ENCODE results near the gene TBL1Y.
"Not testable (repeated sequence)": the region's sequence is repeated elsewhere in the genome, so short reads cannot be mapped to it uniquely, and the experiment has no call there.

TBL1Y gene

DNA sequence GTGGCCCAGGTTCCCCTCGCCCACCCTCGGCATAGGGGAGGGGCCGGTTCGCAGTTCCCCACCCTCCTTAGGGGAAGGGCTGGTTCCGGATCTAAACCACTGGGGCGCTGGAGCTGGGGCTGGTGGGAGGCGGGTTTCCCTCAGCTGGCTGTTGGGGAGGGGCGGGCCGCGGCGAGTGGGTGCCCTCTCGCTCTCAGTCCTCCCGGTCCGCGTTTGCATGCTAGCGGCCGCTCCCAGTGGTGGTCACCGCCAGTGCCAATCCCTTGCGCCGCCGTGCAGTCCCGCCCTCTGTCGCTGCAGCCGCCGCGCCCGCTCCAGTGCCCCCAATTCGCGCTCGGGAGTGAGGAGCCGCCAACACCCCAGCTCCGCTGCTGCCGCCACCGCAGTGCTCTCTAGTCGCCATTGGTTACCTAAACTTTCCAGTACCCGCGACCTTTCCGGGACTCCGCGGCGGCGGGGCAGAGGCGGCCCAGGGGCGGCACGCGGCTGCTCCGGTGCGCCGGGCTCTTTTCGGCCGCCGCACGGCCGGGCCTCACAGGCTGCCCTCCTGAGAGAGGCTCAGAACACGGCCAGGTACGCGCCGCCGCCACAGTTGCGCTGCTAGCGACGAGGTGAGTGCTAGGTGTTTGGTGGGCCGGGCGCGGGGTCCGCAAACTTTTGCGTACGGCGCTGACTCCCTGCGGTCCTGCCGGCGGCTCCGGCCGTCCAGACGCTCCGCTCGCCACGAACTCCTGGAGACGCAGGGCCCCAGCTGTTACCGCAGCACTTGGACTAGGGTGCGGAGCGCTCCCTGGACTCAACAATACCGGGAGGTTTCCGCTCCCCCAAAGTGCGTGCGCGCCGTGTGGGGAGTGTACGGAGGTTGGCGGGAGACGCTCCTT, at the start of gene TBL1Y:
TBL1Y (plus strand) TSS at position 326 of the 881 bp plus-strand sequence. CDS start 114,388 bp downstream, outside the sequence.
- peak; percentile 77 for DNase-seq

DNA sequence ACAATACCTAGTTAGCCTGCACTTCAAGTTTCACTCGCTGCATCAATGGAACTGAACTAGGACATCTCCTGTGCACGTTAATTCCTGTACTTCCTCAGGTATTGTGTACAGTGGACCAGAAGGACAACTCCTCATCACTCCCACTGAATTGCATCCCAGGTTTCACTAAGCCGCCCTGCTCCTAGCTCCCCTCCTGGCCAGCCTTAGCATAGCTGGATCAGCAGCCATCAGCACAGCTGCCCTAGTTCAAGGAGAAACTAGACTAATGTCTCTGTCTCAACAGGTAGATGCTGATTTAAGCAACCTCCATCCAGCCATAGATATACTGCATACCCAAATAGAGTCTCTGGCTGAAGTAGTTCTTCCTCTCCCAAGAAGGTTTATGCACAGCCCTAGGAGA, 16.0 kb upstream of the TBL1Y start:
- DNase-seq = no peak

DNA sequence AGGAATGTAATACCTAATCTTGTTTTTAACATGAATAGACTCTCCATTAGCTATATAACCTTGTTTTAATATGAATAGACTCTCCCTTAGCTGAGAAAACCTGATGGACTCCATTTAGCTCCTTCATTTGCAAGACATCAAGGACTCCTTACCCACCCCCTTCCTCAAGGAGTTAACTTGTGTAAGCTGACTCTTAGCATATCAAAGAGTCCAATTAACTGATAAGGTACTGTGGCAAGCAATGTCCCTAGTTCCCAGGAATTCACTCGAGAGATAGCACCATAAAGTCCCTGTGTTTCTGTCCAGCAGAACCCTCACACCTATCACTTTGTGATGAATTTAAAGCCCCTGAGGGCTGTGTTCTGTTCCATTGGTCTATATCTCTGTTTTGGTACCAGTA, 15.3 kb upstream of the TBL1Y start:
- no peak for DNase-seq

DNA sequence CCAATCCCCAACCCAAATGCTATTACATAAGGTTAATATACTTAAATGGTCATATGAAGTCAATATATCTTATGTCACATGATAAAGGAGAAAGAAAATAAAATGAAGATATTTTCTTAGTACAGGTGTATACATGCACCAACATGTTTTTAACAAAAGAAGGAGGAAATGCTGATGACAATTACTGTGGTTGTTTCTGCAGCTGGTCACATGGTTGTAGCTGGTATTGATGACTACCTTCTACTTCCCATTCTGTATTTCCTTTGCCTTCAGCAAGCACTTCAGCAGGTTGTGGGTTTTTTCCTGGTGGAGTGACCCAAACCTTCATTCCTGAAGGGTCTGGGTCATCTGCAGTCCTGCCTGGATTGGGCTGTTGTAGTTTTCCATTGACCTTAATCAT, 8.4 kb upstream of the TBL1Y start:
- not testable (repeated sequence) for DNase-seq

DNA sequence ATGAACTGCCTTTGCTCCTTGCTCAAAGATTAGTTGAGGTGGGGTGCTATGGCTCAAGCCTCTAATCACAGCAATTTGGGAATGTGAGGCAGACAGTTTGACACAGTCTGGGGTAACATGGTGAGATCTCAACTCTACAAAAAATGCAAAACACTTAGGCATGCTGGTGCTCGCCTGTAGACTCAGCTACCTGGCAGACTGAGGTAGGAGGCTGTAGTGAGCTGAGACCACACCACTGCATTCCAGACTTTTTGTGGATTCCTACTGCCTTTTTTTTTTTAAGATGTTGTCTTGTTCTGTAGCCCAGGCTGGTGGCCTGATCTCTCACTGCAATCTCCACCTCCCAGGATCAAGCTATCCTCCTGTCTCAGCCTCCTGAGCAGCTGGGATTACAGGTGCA, 2.9 kb upstream of the TBL1Y start:
- DNase-seq = no peak

DNA sequence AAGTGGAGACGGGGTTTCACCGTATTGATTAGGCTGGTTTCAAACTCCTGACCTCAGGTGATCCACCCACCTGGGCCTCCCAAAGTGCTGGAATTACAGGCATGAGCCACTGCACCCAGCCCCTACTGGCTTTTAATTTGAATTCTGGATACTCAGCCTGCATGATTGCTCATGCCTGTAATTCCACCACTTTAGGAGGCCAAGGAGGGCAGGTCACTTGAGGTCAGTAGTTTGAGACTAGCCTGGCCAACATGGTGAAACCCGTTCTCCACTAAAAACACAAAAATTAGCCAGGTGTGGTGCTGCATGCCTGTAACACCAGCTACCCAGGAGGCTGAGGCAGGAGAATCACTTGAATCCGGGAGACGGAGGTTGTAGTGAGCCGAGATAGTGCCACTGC, 2.5 kb upstream of the TBL1Y start:
- DNase-seq = peak; percentile 23

DNA sequence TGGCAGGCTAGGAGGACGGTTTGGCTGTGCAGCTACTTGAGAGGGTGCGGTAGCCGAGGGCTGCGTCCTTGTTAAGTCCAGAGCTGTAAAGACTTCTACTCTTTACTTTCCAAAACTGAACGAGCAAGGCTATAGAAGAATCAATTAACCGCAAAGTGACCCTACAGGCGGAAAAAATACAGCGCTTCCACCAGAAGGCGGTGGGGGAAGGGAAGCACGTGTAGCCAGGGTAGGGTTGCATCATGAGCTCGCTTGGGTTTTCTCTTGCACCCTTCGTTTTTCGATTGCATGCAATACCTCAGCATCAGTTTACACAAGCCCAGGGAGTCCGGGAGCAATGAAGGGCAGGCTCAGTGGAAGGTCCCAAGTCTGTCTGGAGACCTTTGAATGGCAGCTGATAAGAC, 1.4 kb upstream of the TBL1Y start:
- DNase-seq = peak; percentile 84

DNA sequence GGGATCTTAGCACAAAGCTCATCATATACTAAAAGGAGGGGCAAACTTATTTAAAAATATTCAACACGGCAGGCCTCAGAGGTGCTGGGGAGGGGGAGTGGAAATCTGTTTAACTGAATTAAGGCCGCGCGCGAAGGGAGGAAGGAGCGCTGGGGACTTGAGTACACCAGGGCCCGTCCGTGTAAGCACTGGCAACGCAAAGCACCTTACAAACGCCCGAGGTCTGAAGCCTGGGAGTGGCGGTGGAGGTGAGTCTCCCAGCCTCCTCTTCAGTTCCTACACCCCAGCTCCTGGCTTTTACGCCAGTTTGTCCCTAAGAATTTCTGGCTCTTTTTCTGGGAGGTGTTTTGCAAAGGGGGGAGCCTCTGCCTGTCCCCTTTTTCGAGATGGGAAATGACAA, 641 bp upstream of the TBL1Y start:
- DNase-seq = peak; percentile 41

DNA sequence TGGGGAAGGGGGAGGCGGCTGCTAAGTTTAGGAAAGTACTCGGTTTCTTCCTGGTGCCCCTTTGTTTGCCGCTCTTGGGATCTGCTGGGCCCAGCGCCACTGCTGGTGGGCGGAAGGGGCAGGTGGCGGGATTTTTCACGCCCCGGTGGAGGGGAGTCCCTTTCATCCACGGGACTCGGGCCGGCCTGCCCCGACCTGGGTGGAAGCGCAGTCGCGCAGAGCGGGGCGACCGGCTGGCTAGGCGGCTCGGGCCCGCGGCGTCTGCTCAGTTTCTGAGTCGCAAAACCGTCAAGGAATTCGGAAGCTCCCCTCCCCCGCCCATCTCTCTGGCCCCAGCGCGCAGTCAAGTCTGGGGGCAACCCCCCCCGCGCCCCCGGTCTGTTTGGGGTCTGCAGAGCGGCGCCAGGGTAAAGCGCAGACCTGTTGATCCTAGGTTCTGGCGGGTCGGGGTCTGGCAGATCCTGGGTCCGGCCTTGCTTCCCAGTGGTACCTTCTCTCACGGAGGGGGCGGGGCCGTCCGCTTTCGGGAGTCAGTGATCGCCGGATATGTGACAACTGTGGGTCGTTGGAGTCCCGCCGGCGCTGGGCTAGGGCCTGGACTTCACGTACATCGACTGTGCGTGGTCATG, 870 bp downstream of the TBL1Y start, which contains the start of gene AMELY:
AMELY (minus strand) TSS at position 500 of the 629 bp plus-strand sequence. CDS start 39,144 bp downstream, outside the sequence.
- DNase-seq = peak; percentile 53

DNA sequence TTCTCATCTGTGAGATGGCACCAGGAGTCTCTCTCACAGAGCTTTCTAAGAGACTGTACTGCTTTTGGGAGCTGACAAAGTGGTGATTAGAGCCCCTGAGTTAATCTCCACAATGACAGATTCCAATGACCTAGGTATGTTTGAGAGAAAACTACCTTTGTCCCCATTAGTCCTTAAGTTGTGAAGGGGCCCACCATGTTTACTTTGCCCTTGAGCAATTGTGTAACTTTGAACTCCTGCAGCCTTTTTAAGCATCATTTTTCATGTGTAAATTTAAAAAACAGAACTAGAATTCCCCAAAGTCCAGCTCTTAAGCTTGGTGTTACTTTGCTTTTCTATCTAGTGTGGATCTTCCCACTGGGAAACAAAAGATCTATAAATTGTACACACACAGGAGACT, 2.9 kb downstream of the TBL1Y start:
- no peak for DNase-seq

DNA sequence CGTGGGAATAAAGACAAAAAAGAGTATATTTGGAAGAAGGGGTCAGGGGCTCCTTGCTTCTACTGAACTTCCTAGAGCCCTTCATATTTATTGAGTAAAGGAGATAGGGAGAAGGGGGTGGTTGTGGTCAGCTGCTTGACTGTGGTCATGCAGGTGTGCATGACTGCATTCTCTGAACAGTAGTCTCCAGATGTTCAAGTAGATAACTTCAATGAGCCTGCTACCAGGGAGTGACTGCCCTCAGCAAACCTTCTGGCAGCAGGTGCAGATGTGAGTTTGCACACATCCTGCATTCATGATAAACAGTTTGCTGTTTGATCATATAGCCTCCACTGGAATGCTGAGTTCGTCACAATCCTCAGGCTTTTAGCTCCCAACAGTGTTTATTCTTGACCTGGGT, 10.6 kb downstream of the TBL1Y start:
- DNase-seq = no peak

DNA sequence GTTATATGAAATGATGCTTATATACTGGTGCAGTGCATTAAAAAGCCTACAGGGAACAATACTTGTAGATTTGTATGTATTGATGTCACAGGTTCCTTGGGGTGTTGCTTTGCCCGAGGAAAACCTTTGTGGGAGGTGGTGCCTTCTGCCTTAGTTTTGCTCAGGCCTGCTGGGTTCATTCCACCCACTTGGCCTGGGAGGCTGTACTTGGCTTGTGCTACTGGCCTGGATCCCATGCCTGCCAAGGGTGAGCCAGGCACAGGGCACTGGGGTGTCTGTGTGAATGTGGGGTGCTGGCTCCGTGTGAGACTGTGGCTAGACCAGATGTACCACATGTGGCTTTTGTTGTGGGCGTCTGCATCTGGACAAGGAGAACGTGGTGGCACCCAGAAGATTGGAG, 17.8 kb downstream of the TBL1Y start:
- DNase-seq = no peak

DNA sequence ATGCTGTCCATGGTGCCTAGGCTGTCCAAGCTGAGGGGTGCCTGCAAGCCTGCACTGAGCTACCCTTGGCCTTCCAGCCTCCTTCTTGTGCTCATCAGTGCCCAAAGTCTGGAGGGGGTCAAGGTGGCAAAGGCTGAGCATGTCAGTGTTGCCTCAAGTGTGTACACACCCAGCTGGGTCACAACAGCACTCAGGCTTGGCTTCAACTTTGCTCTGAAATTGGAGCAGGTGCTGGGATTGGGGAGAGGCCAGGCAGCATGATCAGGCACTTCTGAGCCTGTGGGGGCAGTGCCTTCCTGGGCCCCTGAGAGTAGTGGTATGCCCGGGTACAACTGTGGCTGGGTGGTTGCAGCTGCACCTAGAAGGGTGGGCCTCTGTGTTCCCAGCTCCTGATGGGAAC, 18.7 kb downstream of the TBL1Y start:
- DNase-seq = no peak

DNA sequence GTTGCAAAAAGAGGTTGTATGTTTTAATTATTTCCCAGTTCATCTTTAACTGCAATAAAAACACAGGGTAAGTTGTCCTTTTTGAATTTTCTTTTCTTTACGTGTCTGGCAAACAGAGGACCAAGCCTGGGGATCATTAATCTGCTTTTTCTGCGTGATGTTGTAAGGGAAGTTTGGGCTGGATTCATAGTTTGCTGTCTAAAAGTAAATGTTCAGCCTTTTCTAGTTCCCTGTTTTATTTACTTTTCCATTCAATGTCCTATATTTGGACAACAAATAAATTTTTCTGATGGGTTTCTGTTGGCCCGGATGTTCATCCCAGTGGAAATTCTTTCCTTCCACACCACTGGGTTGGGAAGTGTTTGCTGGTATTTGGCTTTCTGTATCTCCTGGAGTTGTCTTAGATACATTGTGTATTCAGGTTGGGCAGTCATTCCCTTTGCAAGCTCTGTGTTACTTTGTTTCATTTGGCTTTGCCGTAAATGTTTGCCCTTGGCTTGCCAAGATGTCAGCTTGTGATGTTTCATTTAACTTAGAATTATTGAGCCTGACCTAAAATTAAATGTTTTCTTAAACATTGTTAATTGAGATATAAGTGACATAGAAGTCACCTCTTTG, 21.4 kb downstream of the TBL1Y start:
- DNase-seq = no peak

DNA sequence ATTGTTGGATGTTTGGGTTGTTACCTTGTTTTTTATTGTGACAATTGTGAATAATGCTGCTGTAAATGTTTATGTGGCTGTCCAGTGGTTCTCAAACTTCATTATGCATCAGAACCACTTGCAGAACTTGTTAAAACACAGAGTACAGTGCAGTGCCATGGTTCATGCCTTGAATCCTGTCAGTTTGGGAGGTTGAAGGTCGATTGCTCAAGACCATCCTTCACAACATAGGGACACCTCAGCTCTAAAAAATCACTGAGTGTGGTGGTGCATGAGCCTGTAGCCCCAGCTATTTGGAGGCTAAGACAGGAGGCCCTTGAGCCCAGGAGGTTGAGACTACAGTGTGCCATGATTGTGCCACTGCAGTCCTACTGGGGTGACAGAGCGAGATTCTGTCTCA, 25.0 kb downstream of the TBL1Y start:
- DNase-seq = no peak

DNA sequence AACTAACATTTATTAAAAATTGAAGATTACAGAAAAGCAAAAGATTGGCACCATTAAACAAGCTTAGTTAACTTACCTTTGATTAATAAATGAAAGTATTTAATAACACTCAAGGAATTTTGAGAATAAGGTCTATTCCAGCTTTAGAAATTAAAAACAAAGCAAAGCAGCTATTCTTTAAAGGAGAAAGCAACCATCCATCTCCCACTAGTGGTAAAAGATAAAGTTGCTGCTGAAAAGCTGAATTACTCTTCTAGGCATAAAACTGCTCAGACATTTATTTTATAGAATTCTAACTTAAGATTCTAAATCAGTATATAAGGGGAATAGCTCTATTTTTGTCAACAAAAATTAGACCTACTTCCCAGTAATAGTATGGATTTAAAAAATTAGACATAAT, 37.2 kb downstream of the TBL1Y start:
- peak; percentile 8 for DNase-seq

DNA sequence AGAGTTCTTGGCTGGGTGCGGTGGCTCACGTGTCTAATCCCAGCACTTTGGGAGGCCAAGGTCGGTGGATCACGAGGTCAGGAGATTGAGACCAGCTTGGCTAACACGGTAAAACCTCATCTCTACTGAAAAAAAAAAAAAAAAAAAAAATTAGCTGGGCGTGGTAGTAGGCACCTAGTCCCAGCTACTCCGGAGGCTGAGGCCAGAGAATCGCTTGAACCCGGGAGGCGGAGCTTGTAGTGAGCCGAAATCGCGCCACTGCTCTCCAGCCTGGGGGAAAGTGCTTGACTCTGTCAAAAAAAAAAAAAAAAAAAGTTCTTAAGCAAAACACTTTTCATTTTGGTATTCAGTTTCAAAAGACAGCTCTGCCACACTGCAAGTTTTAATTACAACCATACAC, 37.9 kb downstream of the TBL1Y start:
- DNase-seq = no peak

DNA sequence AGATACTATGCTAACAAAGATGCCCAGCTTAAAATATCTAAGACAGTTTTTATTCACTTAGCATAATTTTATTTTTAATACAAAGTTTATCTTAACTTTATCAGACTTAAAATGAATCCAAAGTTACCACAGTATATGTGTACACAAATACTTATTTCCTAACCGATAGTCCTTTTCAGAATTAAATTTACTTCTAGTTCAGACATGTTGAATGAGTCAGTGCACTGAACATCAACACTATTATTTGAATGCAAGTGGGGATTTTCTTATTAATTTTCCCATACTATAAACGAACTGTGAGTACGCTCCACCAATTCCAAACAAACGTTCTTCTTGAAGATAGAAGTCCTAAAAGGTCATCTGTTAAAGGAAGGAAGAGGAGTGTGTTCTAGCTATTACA, 39.5 kb downstream of the TBL1Y start:
- no peak for DNase-seq

DNA sequence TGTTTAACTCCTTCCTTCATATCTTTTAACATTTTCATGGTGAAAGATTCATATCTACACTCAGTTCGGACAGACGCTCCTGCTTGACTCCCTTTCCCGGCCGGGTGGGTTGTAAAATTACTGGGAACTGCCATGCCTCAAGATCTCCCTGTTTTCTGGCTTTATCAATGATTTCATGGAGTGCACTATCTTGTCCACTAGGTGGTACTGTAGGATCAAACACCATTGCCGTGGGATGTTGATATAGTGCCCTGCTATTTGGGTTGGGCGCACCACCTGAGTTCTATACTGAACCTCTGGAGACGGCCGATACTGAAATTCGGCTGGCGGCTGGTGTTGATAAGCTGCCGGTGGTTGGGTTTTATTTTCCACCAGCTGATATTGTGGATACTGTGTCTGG, 54.2 kb downstream of the TBL1Y start:
- peak; percentile 70 for DNase-seq

DNA sequence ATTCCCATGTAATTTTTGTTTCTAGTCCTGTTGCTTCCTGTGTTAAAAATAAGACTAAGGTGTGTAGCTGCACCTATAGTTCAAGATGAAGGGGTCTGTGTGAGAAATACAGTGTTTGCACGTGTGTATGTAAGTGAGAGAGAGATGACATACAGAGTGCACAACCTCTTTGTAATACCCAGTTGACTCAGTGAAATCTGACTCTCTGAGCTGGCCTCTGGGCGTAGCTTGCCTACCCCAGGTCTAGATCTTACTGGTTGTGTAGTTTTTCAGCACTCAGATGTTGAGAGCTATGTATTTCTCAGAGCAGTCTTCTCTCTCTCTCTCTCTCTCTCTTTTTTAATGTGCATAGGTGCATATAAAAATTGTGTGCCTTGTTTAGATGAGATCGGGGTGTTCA, 56.0 kb downstream of the TBL1Y start:
- DNase-seq = no peak

DNA sequence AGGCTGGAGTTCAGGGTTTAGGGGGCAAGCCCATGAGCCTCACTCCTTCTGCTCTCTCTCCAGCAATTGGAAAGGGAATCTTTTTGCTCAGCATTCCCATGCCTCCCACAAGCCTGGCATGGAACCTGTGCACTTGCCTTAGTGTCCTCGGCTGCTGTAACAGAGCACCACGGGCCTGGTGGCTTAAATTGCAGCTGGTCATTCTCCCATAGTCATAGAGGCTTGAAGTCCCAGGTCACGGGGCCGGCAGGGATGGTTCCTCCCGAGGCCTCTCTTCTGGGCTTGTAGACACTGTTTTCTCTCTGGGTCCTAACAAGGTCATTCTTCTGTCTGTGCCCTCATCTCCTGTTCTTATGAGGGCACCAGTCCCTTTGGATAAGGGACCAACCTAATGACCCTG, 57.2 kb downstream of the TBL1Y start:
- DNase-seq = no peak

DNA sequence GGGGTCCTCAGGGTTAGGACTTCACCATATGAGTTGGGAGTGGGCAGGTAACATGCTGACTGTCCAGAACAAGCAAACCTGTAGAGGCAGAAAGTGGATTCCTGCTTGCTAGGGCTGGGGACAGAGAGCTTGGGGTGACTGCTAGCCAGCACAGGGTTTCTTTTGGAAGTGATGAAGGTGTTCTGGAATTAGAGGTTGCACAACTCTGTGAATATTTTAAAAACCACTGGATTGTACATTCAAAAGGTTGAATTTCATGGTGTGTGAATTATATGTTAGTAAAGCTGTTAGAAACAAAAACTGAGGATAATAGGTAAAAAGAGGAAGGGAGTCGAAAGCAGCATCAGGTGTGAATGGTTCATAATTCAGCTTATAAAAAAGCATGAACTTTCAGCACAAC, 57.7 kb downstream of the TBL1Y start:
- no peak for DNase-seq

DNA sequence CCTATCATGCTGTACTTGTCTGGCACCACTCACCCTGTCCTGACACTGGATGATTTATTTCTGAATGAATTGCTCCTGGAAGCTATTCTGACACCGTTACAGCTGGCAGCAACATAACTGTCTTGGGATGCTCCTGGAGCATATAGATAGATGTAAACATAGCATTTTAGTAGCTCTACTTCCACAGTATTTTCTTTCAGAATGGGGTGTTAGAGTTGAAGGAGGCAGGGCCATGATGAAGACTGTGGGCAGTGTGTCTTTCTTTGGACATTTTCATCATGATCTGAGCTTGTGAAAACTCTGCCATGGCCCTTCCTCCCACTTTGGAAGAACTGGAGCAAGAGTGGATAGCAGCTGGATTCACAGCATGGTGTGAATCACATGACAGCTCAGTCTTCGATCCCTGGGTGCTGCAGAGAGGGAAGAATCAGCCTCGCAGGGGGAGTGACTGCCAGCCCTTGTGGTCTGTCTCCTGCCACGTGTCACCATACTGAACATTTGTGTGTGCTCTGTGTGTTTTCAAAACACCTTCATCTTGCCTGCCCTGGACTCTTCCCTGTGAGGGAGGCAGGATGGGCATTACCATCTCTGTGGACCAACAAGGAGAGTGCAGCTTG, 61.9 kb downstream of the TBL1Y start:
- peak; percentile 32 for DNase-seq

Data from eye (tissue), 1 donor.